BE2C (cell line): ENCODE data around the gene SLC24A3.

ENCODE experiments used
- DNase-seq: peaks from one replicate; pipeline ENCODE4 v3.0.0-alpha.2; 2020
- H3K27me3 ChIP-seq: fragments of 250-450 bp; sonication (Bioruptor Pico); 2 replicates; pipeline ENCODE4 v1.5.1; 2020; ENCODE audit warnings: mild to moderate bottlenecking
- H3K36me3 ChIP-seq: fragments of 250-450 bp; sonication (Bioruptor Pico); 2 replicates; pipeline ENCODE4 v1.5.1; 2020; ENCODE audit warnings: mild to moderate bottlenecking
- H3K4me1 ChIP-seq: fragments of 250-450 bp; sonication (Bioruptor Pico); 2 replicates; pipeline ENCODE4 v1.5.1; 2020
- H3K4me3 ChIP-seq: 2 replicates; pipeline ENCODE4 v1.5.1; 2011; ENCODE audit warnings: low read depth, low read length
- H3K9me3 ChIP-seq: fragments of 250-450 bp; sonication (Bioruptor Pico); 2 replicates; pipeline ENCODE4 v1.5.1; 2020
- CTCF ChIP-seq: IDR thresholded peaks from 2 replicates; pipeline ENCODE4 v1.5.1; 2012; ENCODE audit warnings: mild to moderate bottlenecking, low read depth, low read length

The SLC24A3 gene

DNA sequence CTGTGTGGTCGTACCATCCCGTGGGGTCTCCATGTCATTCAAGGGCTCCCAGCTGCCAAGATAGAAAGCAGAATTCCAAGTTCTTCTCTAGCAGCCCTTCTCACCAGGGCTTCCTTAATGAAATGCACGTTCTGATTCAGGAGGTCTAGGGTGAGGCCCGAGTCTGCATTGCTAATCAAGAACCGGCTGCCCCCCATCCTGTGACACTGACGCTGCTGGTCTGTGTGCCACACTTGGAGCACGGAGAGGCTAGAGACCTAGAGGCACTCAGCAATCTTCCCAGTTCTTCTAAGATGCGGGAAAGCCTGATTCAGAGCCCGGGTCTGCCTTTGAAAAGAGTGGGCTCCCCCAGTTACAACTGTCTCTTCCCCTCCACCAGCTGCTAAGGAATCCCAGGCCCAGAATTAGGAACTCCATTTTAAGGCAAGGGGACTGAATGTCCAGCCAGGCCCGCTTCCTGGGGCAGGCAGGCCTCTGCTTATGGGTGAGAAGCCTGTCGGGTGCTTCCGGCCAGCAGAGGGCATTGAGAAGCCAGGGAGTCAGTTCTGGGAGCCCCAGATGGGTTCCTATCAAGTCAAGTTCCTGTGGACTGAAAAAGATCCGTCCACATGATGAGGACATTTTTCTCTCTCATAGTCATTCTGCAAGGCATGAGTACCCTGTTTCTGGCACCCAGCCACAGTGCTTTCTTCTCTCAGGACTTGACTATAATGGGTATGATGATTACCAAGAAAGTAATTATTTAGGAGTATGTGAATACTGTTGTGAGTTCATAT is 475.8 kb downstream of the SLC24A3 start:
- peak; percentile 52 for TF ChIP-seq CTCF
- no peaks in the 10 kb centered on the region for H3K36me3 ChIP-seq
- H3K4me3 ChIP-seq, result no peak overlapping the region
- peak; percentile 30 for DNase-seq
- H3K4me1 ChIP-seq, result no peaks in the 10 kb centered on the region
- no peaks in the 10 kb centered on the region for H3K9me3 ChIP-seq
- H3K27me3 ChIP-seq, result peaks cover 4% of the 10 kb centered on the region; the same call in 1 of the 2 replicates

DNA sequence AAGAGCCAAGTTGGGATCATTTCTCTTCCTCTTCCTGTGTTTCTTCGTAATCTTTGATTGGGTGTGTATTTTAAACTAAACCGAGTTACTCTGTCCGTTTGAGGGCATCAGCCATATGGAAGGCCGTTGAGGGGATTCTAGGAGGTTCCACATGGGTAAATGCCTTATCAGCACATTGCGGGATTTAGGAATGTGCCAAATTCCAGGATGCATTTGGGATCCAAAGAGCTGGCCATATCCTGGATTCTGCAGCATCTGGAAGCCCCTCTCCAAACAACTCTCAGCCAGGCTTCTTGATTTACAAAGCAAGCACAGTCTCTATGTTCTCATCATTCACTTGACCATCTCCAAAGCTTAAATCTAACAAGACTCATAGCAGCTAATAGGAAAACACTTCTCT is 478.0 kb downstream of the SLC24A3 start:
- Histone ChIP-seq H3K4me1 (no peaks in the 10 kb centered on the region), H3K36me3 (no peaks in the 10 kb centered on the region), H3K9me3 (no peaks in the 10 kb centered on the region), H3K4me3 (no peak overlapping the region), H3K27me3 (peaks cover 4% of the 10 kb centered on the region; the same call in 1 of the 2 replicates)
- TF ChIP-seq CTCF, result no peak
- no peak for DNase-seq

DNA sequence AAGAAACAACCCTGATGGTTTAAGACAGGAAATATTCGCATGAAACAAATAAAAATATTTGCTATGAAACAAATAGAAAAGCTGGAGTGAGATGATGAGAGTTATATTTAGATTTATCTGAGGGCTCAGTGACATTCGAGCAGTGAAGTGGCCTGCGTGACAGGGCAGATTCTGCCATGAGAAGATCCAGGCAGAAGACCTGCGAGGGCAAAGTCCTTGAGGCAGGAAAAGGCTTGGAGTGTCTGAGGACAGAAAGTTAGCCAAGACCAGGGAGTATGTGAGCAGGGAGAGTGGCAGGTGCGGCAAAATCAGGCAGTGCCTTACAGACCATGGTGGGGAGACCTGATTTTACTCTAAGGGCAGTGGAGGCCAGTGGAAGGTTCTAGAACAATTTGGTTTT is 478.7 kb downstream of the SLC24A3 start:
- TF ChIP-seq CTCF, result no peak
- no peaks in the 10 kb centered on the region for H3K4me1 ChIP-seq
- no peaks in the 10 kb centered on the region for H3K36me3 ChIP-seq
- H3K4me3 ChIP-seq, result no peak overlapping the region
- H3K27me3 ChIP-seq, result peaks cover 4% of the 10 kb centered on the region; the same call in 1 of the 2 replicates
- H3K9me3 ChIP-seq, result no peaks in the 10 kb centered on the region
- no peak for DNase-seq

DNA sequence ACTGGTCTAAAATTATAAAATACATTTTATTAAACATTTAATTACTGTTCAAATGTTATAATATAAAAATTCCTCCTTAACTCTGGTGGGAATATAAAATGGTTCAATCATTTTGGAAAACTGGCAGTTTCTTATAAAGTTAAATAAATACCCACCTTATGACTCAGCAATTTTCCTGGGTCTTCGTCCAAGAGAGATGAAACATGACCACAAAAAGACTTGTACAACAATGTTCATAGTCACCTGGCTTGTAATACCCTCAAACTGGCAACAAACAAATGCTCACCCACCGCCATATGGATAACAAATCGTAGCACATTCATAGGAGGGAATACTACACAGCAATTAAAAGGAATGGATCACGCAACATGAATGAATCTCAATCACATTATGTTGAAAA is 479.7 kb downstream of the SLC24A3 start:
- H3K36me3 ChIP-seq, result no peaks in the 10 kb centered on the region
- H3K4me3 ChIP-seq, result no peak overlapping the region
- H3K4me1 ChIP-seq, result no peaks in the 10 kb centered on the region
- no peak for DNase-seq
- H3K9me3 ChIP-seq, result no peaks in the 10 kb centered on the region
- peaks cover 4% of the 10 kb centered on the region; the same call in 1 of the 2 replicates for H3K27me3 ChIP-seq
- TF ChIP-seq CTCF, result no peak

GRCh38 chr20:19692685-19693119 is 480.3 kb downstream of the SLC24A3 start:
- no peaks in the 10 kb centered on the region for H3K36me3 ChIP-seq
- H3K9me3 ChIP-seq, result no peaks in the 10 kb centered on the region
- H3K27me3 ChIP-seq, result peaks cover 4% of the 10 kb centered on the region; the same call in 1 of the 2 replicates
- DNase-seq, result peak; percentile 43
- H3K4me1 ChIP-seq, result no peaks in the 10 kb centered on the region
- H3K4me3 ChIP-seq, result peak overlapping the region; percentile 15; the same call in 1 of the 2 replicates
- peak; percentile 88 for TF ChIP-seq CTCF

- Histone ChIP-seq H3K4me3 (no peak overlapping the region), H3K9me3 (no peaks in the 10 kb centered on the region), H3K27me3 (peaks cover 4% of the 10 kb centered on the region; the same call in 1 of the 2 replicates), H3K36me3 (no peaks in the 10 kb centered on the region), H3K4me1 (no peaks in the 10 kb centered on the region)
- no peak for DNase-seq
- no peak for TF ChIP-seq CTCF
These were observed 481.1 kb downstream of the SLC24A3 start for GRCh38 chr20:19693508-19693907.
